ENCODE data around the gene RHBDL3. TPM values are rescaled to one million over a fixed set of nuclear protein-coding genes. Genes with fewer than 3 reads are reported as not detected.
A peak's percentile ranks its signal among the peaks of the same experiment; 100 is the strongest.

RHBDL3 gene
- total RNA-seq, 6 donors from 2014 or later: 0.47 to 1.2 TPM; not detected in 4

DNA sequence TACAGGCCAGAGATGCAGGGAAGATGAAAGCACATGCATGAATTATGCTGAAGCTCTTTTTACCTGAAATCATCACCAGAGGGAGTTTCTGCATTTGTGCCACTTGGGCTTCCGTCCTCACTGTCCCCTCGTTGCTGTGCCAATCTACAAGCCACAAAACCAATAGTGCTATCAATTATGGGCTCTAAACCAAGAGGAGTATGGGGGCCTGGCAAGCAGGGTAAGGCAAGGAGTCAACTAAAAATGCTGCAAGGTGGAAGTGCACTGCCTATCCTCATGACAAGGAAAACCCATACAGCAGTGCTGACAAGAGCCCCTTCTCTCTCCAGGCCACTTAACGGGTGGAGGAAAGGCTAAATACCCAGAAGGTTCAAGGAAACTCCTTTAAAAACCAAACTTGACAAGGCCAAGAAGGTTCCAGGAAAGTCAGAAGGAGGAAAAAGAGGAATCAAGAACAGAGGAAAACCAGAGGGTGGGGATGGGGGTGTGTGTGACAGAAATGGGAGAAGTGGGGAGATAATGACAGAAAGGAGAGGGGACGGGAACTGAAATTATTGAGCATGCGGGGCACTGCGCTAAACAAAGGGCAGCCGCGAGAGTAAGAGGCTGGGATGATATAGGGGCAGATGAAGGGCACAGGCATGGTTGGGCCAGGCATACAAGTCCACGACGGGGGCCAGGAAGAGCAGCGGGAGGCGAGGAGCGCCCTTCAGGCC, 75.7 kb downstream of the RHBDL3 start:
- Histone ChIP-seq H3K27ac (peak overlapping the region; percentile 68 to 81 (median 79)), H3K36me3 (peaks cover 0 to 24% (median 13%) of the 10 kb centered on the region in 4 donors), H3K4me1 (peaks cover 5 to 17% (median 15%) of the 10 kb centered on the region in 4 donors), H3K27me3 (no peaks in the 10 kb centered on the region), H3K4me3 (peak overlapping the region; percentile 33 to 76 (median 62)), H3K9me3 (no peaks in the 10 kb centered on the region)
- TF ChIP-seq CTCF (IDR thresholded peaks at IDR 0.05) (peak in 1 of 6 experiments; percentile 10), EP300 (IDR thresholded peaks at IDR 0.05) (no peak), POLR2AphosphoS5 (IDR thresholded peaks at IDR 0.05) (no peak), POLR2A (IDR thresholded peaks at IDR 0.05) (no peak)
- peak; percentile 7 for ATAC-seq (ENCODE audit: low FRiP score in 2 of 2)
- WGBS, 2 donors: 2% methylated on average over 12 to 13 of the region's 13 CpGs
- no peak for DNase-seq

DNA sequence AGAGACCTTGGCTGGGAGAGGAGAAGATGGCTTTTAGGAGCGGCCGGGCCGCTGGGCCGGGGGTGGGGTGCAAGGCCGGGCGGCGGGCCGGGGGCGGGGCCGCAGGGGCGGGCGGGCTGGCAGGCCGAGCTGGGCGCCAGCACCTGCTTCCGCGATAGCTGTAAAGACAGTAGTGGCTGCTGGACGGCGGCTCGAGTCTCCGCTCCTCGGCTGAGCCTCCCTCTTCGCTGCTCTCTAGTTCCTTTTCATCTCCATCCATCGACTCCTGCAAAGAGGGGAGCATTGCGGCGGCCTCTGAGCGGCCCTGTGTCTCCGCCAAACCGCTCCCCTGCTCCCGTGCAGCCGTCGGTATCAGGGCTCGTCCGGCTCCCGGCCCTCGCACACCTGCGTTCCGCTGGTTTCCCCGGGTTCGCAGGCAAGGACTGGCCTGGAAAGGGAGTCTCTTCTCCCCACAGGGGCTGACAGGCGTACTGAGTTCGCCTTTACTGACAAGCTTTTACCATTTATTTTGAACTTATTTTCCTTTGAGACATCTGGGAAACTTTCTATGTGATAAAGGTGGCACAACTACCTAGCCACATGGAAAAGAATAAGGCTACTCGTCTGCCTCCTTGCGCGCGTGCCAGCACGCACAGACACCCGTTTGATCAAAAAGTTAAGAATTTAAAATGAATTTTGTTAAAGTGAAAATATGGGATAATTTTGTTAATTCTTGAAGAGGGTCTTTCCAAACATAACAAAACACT, 76.4 kb downstream of the RHBDL3 start, which contains the start of gene C17orf75:
Gene C17orf75, minus strand, starts transcription at position 317 of the 746 bp plus-strand sequence. Its CDS starts 34 bp downstream, at position 283.
- Histone ChIP-seq H3K36me3 (peaks cover 0 to 16% (median 8%) of the 10 kb centered on the region in 4 donors), H3K27ac (peak within 1 kb of the TSS; percentile 68 to 81 (median 79)), H3K4me1 (peaks cover 5 to 17% (median 15%) of the 10 kb centered on the region in 4 donors), H3K4me3 (peak within 1 kb of the TSS; percentile 48 to 76 (median 74)), H3K9me3 (no peaks in the 10 kb centered on the region), H3K27me3 (no peaks in the 10 kb centered on the region)
- WGBS, 2 donors: 7 to 11% methylated on average over 13 to 47 of the region's 47 CpGs
- DNase-seq (peak; percentile 81 to 94), ATAC-seq (ENCODE audit: low FRiP score in 2 of 2) (peak; percentile 93 to 95)
- TF ChIP-seq POLR2AphosphoS5 (IDR thresholded peaks at IDR 0.05): peak in 1 of 2 donors; percentile 61
- TF ChIP-seq POLR2A (IDR thresholded peaks at IDR 0.05): peak in 1 of 4 donors; percentile 64
- TF ChIP-seq EP300 (IDR thresholded peaks at IDR 0.05): no peak
- no peak for TF ChIP-seq CTCF (IDR thresholded peaks at IDR 0.05)

DNA sequence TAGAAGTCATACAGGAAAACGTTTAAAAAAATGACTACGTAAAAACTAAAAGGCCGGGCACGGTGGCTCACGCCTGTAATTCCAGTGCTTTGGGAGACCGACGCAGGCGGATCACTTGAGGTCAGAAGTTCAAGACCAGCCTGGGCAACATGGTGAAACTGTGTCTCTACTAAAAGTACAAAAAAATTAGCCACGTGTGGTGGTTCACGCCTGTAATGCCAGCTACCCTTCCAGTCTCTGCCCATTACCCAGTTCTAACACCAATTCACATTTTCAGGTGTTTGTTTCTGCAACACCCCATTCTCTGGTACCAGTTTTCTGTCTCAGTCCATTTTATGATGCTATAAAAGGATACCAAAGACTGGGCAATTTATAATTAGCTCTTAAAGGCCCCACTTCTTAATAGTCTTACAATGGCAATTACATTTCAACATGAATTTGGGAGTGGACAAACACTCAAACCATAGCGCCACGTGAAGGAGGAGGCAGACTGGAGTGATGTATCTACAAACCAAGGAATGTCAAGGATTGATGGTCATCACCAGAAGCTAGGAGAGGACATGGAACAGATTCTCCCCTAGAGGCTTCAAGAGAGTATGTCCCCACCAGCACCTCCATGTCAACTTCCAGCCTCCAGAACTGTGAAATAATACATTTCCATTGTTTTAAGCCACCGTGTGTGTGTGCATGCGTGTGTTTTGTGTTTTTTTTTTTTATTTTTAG, 77.1 kb downstream of the RHBDL3 start:
- H3K4me1 ChIP-seq: peaks cover 5 to 17% (median 15%) of the 10 kb centered on the region in 4 donors
- H3K27ac ChIP-seq: peak overlapping the region in 3 of 4 donors; percentile 68 to 81 (median 80)
- DNase-seq (no peak), ATAC-seq (ENCODE audit: low FRiP score in 2 of 2) (no peak)
- peaks cover 0 to 11% (median 5%) of the 10 kb centered on the region in 4 donors for H3K36me3 ChIP-seq
- TF ChIP-seq POLR2A (IDR thresholded peaks at IDR 0.05) (no peak), EP300 (IDR thresholded peaks at IDR 0.05) (no peak), POLR2AphosphoS5 (IDR thresholded peaks at IDR 0.05) (no peak), CTCF (IDR thresholded peaks at IDR 0.05) (no peak)
- no peaks in the 10 kb centered on the region for H3K9me3 ChIP-seq
- peak overlapping the region in 3 of 4 donors; percentile 48 to 76 (median 75) for H3K4me3 ChIP-seq
- H3K27me3 ChIP-seq: no peaks in the 10 kb centered on the region
- 64 to 68% methylated on average over 14 of the region's 14 CpGs for WGBS, 2 donors

DNA sequence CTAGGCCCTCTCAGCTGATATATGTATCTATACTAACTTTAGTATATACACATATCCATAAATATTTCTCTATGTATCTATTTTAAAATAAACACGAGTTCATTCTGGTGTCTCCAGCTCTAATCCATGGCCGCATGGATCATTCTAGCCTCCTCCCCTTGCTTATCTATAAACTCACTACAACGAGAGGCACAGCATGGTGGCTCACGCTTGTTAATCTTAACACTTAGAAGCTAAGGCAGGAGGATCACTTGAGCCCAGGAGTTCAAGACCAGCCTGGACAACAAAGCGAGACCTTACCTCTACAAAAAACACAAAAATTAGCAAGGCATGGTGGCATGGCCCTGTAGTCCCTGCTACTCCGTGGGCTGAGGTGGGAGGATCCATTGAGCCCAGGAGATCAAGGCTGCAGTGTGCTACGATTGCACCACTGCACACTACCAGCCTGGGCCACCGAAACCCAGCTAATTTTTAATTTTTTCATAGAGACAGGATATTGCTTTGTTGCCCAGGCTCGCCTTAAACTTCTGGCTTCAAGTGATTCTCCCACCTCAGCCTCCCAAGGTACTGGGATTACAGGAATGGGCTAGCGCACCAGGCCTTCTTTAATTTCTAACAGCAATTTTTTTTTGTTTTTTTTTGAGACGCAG, 80.4 kb downstream of the RHBDL3 start:
- TF ChIP-seq CTCF (IDR thresholded peaks at IDR 0.05) (no peak), POLR2AphosphoS5 (IDR thresholded peaks at IDR 0.05) (no peak), EP300 (IDR thresholded peaks at IDR 0.05) (no peak), POLR2A (IDR thresholded peaks at IDR 0.05) (no peak)
- Histone ChIP-seq H3K36me3 (no peaks in the 10 kb centered on the region), H3K4me1 (peaks cover 9 to 21% (median 14%) of the 10 kb centered on the region in 4 donors), H3K4me3 (no peak overlapping the region), H3K27ac (no peak overlapping the region), H3K27me3 (no peaks in the 10 kb centered on the region), H3K9me3 (no peaks in the 10 kb centered on the region)
- ATAC-seq (ENCODE audit: low FRiP score in 2 of 2) (no peak), DNase-seq (no peak)
- WGBS, 2 donors: 87 to 92% methylated on average over 11 of the region's 11 CpGs
